GM18868 (cell line): ENCODE data around the gene RAB7A.
A peak's percentile ranks its signal among the peaks of the same experiment; 100 is the strongest.

Experiments used
- ATAC-seq: cut with Tn5 transposase; IDR thresholded peaks from one replicate; pipeline ENCODE4 v1.9.1; 2021; ENCODE audit warnings: mild to moderate bottlenecking, moderate library complexity; ENCODE audit not compliant: unreplicated experiment

RAB7A gene

DNA sequence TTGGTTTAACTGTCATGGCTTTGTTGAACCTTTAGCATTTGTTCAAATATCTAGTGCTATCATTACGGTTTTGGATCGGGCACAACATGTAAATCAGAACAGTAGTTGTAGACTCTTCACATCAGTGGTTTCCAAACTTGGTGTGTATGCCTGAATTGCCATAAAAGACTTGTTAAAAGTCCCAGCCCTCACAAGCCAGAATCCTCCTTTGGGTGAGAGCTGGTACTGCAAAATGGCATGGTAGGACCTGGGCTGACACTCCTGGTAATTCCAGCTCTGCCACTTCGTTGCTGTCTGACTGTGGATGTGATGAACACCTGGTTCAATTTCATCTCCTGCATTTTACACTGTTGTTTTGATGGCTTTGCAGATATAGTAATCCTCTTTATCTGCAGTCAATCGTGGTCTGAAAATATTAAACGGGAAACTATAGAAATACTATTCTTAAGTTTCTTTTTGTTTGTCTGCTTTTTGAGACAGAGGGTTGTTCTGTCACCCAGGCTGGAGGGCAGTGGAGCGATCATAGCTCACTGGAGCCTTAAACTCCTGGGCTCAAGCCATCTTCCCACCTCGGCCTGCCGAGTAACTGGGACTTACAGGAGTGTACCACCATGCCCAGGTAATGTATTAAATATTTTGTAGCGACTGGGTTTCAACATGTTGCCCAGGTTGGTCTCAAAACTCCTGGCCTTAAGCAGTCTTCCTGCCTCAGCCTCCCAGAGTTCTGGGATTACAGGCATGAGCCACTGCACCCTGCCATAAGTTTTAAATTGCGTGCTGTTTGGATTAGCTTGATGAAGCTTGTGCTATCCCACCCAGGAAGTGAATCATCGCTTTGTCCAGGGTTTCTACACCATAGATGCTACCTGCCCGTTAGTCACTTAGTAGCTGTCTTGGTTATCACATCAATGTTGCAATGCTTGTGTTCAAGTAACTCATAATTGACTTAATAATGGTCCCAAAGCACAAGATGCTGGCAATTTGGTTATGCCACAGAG, 61.6 kb downstream of the RAB7A start:
- peak; percentile 63 for ATAC-seq

DNA sequence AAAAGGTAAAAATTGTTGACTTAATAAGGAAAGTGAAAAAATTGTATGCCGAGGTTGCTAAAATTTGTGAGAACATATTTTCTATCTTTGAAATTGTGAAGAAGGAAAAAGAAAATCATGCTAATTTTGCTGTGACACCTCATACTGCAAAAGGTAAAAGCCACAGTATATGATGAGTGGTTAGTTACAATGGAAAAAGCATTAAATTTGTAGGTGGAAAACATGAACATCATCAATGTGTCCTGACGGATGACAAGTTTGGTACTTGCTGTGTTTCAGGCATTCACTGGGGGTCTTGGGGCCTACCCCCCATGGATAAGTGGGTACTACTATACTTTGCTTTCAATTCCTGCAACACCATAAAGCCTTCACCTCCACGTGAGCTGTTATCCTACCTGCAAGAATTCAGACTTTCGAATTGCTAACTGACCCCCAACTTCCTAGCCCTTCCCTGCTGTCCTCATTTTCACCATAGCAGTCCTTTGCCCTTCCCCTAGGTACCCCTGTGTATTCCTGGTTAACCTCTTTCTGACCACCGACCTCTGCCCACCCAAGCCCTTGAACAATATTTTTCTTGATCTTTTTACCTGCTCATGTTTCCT, 62.4 kb downstream of the RAB7A start:
- ATAC-seq = no peak

DNA sequence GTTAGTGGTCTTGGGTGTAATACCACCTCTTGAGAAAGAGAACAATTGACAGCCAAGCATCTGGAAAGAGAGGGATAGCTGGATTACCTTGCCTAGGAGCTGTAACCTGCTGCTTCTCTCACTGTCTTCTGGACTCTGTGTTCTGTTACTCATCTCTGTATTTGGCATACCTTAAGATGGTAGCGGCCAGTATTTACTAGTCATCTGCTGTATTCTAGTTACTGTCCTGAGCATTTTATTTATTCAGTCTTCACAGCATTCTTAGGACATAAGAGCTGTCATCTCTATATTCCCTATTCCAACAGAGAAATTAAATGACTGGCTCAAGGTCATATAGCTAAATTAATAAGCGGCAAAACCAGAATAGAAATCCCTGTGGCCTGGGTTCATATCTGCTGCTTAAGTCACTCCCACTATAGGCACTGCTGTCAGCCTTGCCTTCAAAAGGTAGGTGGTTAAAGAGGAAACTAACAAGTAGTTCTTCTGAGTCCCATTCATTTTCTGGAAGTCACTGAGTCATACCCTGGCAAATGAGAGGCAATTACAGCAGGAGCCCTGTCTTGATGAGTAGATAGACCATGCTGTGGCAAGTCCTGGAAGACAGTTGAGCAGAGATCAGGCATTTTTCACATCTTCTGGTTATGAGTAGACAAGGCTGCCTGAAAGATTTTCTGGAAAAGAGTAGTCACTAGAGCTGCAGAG, 68.2 kb downstream of the RAB7A start:
- ATAC-seq = no peak

DNA sequence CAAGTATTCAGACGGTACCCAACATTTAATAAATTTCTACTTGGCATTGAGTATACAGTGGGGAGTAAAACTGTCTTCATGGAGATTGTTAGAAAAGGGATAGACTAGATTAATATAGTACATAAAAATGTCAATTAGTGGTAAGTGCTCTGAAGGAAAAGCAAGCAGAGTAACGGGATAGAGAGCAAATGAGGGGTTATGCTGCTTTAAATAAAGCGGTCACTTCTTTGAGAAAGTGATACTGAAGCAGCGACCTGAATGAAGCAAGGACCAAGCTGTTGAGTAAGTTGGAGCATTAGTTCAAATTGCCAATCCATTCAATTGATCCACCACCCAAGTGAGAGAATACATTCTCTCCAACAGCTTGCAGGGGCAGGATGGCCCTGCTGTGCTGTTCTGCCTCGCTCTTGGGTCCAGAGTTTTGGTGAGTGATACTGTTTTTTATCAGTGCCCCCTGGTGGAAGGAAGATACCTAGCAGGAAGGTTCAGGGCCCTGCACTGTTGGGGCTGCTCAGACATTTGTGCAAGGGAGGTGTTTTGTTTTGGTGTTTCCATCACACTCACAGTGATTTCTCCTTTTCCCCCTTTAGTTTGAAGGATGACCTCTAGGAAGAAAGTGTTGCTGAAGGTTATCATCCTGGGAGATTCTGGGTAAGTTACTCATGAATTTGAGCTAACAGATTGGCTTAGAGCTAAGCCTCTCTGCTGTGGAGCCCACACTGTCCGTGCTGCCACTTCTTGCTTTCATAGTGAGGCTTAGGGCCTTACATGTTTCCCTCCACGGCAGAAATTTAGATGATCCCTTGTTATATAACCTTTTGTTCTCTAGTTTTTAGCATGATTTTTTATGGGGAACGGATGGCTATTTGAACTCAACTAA, 69.0 kb downstream of the RAB7A start:
- peak; percentile 89 for ATAC-seq

DNA sequence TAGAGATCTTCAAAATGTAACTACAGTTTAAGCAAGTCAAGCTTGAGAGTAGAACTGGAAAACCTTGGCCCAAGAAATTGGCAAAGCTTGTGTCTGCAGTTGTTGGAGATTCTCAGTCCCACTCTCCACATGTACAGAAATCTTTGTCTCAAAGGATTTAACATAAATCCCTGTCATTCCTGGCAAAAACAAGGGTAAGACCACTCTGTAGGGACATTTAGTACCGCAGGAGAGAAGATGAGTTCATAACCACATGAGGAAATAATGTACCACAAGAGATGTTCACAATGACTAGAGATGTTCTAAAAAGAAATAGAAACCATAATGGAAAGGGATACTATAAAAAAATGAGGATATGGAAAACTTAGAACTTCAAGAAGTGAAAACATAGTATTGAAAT, 73.7 kb downstream of the RAB7A start:
- ATAC-seq = no peak

DNA sequence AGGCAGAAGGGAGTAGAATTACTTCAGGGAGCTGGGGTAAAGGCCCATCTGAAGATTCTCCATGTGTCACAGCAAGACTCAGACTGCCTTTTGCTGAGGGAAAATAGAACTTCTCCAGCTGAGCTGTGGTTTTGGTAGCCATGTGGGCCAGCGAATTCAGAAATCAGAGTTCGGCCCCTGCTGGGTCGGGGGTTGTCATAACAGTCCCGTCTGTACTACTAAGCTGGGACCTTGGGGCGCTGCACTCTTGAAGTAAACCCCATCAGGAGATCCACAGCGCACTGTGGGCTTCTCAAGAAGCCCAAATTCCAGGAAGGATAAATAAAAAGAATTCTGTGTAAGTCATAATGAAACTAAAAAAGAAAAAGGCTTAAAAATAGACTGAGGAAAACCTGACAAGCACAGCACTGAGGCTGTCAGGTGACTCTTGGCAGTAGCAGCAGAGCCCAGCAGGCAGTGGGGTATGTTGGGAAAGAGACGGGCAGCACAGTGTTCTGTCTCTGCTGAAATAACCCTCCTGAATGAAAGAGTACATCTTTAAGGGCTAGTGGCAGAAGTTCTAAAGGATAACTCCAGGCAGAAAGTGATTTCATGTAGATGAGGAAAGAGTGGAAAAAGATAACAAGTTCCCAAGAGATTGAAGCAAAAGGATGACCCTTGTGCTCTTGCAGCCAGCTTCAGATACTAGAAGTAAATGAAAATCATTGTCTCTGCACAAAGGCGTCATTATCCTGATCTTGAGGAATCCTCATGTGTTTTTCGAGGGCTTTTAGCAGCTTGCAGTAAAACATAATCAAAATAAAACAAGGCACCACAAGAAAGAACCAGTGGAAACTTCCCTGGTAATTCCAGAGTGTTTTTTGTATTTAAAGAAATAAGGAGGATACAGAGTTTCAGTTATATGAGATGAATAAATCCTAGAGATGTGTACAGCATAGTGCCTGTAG, 74.5 kb downstream of the RAB7A start:
- ATAC-seq = no peak

DNA sequence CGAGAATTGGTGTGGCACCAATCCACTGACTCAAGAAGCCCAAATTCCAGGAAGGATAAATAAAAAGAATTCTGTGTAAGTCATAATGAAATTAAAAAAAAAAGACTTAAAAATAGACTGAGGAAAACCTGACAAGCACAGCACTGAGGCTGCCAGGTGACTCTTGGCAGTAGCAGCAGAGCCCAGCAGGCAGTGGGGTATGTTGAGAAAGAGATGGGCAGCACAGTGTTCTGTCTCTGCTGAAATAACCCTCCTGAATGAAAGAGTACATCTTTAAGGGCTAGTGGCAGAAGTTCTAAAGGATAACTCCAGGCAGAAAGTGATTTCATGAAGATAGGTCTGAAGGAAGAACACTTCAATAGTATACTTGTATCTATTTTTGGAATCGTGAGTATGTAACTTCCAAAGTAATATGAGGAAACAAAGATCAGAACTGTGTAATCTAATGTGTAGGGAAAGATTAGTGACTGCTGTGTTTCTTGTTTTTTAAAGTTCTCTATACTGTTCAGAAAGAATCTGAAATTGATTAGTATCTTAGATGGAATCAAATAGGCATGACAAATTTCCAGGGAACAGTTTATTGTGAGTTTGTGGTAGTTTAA, 75.9 kb downstream of the RAB7A start:
- no peak for ATAC-seq

GRCh38 chr3:128803307-128803706, 77.3 kb downstream of the RAB7A start:
- no peak for ATAC-seq

- ATAC-seq = peak; percentile 94
Measured at GRCh38 chr3:128804017-128804810, 78.2 kb downstream of the RAB7A start.

GRCh38 chr3:128804811-128805155, 78.8 kb downstream of the RAB7A start:
- ATAC-seq = no peak

DNA sequence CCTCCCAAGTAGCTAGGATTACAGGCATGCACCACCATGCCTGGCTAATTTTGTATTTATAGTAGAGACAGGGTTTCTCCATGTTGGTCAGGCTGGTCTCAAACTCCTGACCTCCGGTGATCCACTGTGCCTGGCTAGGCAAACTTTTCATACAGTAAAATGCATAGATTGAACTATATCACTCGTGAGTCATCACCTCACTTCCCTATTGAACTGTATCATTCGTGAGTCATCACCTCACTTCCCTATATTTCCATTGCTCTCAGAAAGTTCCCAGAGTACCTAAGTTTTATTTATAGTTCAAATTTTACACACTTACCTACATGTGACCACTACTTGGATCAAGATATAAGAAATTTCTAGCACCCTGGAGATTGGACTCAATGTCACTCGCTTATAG, 79.8 kb downstream of the RAB7A start:
- ATAC-seq = no peak

DNA sequence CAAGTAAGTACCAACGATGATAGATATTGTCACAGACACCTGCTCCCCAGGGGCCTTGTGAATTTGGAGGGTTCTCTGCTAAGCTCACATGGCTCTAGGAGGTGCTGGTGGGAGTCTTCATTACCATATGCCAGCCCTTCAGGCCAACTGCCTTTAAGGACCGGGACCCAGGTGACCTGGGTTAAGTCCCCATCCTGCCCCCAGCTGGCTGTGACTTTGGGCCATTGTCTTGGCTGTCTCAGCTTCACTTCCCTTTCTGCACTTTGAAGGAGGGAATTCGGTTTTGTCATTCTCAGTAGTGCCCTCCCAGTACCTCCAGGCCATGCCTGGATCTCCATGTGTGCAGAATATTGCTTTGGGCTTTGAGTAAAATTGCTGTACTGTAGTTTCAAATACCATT, 80.6 kb downstream of the RAB7A start:
- ATAC-seq = no peak

DNA sequence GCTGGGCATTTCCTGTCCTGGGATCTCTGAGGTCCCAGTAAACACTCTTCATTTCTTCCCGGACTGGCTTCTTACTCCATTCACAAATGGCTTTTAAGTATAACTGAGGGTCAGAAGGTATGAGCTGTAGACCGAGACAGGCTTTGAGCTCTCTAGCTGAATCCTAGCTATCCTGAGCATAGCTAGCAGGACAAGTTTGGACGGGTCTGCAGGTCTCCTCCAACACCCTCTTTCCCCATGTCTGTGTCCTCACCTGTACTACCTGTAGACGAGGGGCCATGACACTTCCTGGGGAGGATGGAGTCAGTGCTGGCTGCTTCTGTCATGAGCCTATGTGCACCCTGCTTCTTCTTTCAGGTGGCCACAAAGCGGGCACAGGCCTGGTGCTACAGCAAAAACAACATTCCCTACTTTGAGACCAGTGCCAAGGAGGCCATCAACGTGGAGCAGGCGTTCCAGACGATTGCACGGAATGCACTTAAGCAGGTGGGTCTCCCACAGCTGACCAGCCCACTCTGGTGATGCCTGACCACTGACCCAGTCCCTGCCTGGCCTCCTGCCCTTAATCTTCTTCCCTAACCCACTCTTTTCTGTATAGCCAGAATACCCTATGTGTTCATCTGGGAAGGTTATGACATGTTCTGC, 81.3 kb downstream of the RAB7A start:
- no peak for ATAC-seq

GRCh38 chr3:128808672-128809071, 82.7 kb downstream of the RAB7A start:
- ATAC-seq = no peak

GRCh38 chr3:128813097-128813496, 87.1 kb downstream of the RAB7A start:
- ATAC-seq = no peak

- no peak for ATAC-seq
Measured at GRCh38 chr3:128814060-128814459, 88.1 kb downstream of the RAB7A start.

- no peak for ATAC-seq
Measured at GRCh38 chr3:128814519-128815317, 88.7 kb downstream of the RAB7A start.
